HG03571 (cell line): ENCODE data around the gene PPM1N.

Experiments used
- ATAC-seq: cut with Tn5 transposase; IDR thresholded peaks from one replicate; pipeline ENCODE4 v1.9.1; 2021; ENCODE audit not compliant: unreplicated experiment

Gene PPM1N

DNA sequence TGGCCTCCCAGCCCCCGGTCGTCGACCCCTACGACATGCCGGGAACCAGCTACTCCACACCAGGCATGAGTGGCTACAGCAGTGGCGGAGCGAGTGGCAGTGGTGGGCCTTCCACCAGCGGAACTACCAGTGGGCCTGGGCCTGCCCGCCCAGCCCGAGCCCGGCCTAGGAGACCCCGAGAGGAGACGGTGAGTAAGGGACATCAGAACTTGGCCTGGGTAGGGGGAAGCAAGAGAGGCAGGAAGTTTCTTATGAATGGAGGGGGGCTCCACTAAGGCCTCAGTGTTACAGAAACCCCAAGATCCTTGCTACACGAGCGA, 27.5 kb upstream of the PPM1N start:
- no peak for ATAC-seq

DNA sequence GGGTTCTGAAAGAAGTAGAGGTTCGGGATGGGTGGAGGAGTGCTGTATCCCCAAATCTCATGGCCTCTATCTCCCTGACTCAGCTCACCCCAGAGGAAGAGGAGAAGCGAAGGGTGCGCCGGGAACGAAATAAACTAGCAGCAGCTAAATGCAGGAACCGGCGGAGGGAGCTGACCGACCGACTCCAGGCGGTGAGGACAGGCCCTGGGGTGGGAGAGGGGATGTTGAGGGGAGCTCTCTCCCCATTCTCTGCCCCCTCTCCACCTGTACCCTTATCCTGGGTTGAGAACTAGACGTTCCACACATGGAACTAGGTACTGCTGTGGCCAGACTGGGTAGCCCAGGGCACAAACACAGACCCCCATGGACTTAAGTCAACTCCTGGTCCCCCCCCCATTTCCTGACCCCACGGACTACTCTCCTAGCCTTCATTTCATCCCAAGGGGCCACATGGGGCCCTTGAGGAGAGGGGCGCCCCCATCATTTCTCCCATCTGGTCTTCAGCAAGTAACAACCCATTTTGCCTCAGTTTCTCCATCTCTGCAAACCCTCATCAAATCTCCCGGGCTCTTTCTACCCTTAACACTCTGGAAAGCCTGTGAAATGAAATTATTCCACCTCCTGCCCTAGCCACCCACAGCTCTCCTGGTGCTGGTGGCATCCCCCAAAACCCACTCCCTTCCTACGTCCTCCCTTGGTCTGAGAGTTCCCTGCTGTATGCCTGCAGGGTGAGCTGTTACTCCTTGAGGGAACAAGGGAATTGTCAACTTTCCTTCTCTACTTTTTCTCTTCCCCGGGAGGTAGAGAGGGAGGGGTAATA, 26.9 kb upstream of the PPM1N start:
- ATAC-seq = no peak

DNA sequence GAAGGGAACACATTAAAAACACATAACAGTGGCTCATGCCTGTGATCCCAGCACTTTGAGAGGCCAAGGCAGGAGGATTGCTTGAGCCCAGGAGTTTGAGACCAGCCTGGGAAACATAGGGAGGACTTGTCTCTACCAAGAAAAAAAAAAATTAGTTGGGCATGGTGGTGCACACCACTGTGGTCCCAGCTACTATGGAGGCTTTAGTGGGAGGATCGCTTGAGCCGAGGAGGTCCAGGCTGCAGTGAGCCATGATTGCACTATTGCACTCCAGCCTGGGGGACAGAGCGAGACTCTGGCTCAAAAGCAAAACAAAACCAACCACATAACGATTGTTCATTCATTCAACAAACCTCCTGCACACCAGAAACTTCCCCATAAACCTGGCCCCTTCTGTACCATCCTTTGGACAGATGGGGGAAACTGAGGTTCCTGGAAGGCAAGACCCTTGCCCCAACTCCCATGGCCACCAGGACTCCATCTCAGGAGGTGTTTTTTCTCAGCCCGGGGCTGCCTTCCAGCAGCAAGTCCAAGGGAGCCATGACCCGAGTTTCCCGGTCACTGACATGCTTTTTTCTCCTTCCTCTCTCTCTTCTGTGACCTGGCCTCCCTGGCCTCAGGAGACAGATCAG, 26.2 kb upstream of the PPM1N start:
- no peak for ATAC-seq

DNA sequence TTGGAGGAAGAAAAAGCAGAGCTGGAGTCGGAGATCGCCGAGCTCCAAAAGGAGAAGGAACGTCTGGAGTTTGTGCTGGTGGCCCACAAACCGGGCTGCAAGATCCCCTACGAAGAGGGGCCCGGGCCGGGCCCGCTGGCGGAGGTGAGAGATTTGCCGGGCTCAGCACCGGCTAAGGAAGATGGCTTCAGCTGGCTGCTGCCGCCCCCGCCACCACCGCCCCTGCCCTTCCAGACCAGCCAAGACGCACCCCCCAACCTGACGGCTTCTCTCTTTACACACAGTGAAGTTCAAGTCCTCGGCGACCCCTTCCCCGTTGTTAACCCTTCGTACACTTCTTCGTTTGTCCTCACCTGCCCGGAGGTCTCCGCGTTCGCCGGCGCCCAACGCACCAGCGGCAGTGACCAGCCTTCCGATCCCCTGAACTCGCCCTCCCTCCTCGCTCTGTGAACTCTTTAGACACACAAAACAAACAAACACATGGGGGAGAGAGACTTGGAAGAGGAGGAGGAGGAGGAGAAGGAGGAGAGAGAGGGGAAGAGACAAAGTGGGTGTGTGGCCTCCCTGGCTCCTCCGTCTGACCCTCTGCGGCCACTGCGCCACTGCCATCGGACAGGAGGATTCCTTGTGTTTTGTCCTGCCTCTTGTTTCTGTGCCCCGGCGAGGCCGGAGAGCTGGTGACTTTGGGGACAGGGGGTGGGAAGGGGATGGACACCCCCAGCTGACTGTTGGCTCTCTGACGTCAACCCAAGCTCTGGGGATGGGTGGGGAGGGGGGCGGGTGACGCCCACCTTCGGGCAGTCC, 25.5 kb upstream of the PPM1N start:
- ATAC-seq = no peak

DNA sequence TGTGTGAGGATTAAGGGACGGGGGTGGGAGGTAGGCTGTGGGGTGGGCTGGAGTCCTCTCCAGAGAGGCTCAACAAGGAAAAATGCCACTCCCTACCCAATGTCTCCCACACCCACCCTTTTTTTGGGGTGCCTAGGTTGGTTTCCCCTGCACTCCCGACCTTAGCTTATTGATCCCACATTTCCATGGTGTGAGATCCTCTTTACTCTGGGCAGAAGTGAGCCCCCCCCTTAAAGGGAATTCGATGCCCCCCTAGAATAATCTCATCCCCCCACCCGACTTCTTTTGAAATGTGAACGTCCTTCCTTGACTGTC, 24.9 kb upstream of the PPM1N start:
- ATAC-seq = no peak

DNA sequence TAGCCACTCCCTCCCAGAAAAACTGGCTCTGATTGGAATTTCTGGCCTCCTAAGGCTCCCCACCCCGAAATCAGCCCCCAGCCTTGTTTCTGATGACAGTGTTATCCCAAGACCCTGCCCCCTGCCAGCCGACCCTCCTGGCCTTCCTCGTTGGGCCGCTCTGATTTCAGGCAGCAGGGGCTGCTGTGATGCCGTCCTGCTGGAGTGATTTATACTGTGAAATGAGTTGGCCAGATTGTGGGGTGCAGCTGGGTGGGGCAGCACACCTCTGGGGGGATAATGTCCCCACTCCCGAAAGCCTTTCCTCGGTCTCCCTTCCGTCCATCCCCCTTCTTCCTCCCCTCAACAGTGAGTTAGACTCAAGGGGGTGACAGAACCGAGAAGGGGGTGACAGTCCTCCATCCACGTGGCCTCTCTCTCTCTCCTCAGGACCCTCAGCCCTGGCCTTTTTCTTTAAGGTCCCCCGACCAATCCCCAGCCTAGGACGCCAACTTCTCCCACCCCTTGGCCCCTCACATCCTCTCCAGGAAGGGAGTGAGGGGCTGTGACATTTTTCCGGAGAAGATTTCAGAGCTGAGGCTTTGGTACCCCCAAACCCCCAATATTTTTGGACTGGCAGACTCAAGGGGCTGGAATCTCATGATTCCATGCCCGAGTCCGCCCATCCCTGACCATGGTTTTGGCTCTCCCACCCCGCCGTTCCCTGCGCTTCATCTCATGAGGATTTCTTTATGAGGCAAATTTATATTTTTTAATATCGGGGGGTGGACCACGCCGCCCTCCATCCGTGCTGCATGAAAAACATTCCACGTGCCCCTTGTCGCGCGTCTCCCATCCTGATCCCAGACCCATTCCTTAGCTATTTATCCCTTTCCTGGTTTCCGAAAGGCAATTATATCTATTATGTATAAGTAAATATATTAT, 24.3 kb upstream of the PPM1N start:
- ATAC-seq = no peak

DNA sequence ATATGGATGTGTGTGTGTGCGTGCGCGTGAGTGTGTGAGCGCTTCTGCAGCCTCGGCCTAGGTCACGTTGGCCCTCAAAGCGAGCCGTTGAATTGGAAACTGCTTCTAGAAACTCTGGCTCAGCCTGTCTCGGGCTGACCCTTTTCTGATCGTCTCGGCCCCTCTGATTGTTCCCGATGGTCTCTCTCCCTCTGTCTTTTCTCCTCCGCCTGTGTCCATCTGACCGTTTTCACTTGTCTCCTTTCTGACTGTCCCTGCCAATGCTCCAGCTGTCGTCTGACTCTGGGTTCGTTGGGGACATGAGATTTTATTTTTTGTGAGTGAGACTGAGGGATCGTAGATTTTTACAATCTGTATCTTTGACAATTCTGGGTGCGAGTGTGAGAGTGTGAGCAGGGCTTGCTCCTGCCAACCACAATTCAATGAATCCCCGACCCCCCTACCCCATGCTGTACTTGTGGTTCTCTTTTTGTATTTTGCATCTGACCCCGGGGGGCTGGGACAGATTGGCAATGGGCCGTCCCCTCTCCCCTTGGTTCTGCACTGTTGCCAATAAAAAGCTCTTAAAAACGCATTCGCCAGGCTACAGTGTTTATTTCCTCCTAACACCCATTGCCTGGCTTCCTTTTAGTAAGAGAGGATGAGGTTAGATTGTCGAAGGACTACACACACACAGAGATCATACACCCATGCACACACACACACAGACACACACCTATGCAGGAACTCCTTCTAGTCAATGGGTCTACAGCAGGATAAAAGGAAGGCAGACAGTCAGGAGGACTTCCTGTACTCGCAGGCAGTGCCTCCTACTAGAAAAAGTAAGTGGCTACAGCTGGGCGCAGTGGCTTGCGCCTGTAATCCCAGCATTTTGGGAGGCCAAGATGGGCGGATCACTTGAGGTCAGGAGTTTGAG, 23.4 kb upstream of the PPM1N start:
- ATAC-seq = no peak

DNA sequence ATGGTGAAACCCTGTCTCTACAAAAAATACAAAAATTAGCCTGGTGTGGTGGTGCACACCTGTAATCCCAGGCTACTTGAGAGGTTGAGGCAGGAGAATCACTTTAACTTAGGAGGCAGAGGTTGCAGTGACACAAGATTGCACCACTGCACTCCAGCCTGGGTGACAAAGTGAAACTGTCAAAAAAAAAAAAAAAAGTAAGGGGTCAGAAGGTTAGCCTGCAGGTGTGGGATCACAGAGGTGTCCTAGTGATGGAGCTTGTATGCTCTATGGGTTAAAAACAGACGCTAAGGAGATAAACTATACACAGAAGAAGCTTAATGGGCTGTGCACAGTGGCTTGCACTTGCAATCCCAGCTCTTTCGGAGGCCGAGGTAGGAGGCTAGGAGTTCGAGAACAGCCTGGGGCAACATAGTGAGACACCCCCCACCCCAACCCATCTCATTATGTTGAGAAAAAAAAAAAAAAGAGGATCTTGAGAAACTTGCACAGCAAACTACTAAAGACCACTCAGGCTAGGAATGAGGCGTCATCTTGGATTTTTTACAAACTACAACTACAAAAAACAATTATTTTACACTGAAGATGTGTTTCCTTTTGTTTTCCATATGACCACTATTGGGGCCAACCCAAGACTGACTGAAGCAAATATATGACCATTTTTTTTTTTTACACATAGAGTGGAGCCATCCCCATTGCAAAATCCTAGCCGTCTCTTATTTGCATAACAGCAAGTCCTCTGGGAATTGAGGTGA, 22.5 kb upstream of the PPM1N start:
- no peak for ATAC-seq

DNA sequence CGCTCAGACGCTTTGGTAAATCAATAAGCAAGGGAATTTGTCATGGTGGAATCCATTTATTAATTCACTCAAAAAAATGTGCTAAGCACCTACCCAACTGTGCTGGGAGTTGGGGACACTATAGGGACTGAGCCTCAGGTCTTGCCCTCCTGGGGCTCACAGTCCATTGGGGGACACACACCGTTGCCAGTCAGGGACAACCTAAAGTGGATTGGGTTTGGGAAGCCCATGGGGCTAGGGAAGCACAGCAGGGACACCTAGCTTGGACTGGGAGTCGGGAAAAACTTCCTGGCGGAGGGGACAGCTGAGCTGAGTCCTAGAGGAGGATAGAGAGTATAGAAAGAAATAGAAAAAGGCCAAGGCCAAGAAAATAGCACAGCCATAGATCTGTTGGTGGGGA, 21.9 kb upstream of the PPM1N start:
- ATAC-seq = no peak

DNA sequence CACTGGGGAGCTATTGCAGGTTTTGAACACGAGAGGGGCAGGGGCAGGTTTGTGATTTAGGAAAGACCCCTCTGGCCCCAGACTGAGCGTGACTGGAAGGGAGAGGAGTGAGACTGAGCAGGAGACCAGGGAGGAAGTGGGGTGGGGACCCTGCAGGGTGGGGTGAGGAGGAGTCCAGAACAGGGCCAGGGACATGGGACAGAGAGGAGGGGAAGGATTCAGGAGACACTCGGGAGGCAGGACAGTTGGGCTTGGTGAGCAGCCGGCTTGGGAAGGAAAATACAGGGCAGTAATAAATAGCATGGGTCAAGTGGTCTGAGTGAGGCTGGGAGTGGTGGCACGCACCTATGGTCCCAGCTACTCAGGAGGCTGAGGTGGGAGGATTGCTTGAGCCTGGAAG, 21.1 kb upstream of the PPM1N start:
- ATAC-seq = no peak

DNA sequence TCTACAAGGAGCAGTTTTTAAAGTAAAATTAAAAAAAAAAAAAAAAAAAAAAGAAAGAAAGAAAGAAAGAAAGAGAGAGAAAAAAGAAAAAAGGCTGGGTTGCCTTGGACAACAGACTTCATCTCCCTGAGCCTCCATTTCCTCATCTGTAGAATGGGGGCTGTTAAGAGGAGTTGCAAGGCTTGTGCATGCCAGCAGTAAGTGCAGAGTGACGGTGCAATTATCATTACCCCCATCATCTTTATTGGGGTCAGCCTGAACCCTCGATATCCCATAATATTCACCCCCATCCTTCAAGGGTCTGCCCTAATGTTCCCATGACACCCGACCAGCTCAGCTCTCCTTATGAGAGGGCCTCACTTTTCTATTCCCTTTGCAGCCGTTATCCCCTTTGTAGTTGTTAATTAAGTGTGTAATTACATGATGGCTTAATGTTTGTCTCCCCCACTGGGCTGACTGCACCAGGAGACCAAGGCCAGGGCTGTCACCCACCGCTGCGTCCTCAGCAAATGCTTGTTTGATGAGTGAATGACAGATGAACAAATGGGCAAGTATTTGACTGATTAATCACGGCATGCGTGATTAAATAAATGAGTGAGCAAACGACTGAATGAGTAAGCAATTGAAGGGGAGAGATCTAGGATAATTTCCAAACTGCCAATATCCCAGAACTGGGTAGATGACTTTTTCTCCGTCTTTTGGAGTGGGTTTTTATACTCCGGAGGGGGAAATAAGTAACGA, 20.4 kb upstream of the PPM1N start:
- ATAC-seq = no peak

DNA sequence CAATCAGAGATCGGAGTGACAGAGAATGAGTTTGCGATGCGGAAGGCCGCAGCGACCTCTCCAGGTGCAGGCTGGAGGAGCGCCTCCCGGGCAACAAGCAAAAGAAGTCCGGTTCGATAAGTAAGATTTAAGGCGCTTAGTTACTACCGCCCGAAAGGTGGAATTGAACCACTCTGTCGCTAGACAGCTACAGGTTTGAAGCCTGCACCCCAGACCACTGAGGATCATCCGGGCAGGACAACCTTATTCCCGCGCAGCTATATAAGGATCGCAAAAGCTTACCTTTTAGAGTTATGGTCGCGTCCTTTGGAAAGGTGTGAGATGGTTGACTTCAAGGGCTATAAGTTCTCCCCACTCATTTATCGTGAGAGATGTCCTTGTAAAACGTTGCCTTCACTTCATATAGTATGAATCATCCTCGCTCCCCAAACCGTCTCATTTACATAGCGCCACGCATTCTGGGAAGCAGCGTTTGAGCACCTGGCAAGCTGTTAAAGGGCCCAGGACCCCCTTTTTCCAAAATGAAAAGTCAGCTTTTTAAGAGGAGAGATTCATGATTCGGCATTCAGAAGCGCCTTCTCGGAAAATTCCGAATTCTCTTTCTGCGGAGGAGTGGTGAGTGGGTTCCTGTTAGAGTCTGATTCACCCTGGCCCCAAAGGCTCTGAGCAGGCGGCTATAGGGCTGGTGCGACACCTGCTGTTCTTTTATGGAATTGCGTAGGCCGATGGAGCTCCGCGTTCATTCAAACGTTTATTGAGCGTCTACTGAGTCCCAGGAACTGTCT, 19.6 kb upstream of the PPM1N start:
- peak; percentile 55 for ATAC-seq

DNA sequence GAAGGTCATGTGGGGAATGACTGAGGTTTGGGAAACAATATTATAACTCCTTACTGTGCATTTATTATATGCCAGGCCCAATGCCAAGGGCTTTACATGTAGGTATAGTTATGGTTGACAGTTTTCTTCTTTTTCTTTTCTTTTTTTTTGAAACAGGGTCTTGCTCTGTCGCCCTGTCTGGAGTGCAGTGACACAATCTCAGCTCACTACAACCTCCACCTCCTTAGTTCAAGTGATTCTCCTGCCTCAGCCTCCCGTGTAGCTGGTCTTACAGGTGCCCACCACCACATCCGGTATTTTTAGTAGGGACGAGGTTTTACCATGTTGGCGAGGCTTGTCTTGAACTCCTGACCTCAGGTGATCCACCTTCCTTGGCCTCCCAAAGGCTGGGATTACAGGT, 15.2 kb upstream of the PPM1N start:
- no peak for ATAC-seq

DNA sequence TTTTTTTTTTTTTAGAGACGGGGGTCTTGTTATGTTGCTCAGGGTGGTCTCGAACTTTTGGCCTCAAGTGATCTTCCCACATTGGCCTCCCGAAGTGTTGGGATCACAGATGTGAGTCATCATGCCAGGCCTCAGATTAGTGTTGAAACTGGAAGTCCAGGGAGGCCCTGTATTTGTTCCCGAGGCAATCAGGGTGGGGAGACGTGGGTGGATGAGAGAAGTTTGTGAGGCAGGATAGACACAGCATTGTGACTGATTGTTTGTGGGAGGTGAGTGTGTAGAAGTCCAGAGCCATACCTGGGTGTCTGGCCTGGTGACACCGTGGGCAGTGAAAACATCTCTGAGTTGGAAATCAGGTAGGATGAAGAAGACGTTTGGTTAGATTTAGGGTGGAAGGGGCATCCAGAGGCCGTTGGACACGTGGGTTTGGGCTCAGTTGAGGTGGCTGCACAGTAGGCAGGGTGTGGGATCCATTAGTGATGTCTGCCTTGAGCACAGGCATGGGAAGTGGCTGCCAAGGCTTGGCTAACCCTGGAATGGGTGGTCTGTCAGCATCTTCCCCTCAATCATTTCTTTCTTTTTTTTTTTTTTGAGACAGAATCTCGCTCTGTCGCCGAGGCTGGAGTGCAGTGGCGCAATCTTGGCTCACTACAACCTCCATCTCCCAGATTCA, 13.8 kb upstream of the PPM1N start:
- ATAC-seq = no peak

DNA sequence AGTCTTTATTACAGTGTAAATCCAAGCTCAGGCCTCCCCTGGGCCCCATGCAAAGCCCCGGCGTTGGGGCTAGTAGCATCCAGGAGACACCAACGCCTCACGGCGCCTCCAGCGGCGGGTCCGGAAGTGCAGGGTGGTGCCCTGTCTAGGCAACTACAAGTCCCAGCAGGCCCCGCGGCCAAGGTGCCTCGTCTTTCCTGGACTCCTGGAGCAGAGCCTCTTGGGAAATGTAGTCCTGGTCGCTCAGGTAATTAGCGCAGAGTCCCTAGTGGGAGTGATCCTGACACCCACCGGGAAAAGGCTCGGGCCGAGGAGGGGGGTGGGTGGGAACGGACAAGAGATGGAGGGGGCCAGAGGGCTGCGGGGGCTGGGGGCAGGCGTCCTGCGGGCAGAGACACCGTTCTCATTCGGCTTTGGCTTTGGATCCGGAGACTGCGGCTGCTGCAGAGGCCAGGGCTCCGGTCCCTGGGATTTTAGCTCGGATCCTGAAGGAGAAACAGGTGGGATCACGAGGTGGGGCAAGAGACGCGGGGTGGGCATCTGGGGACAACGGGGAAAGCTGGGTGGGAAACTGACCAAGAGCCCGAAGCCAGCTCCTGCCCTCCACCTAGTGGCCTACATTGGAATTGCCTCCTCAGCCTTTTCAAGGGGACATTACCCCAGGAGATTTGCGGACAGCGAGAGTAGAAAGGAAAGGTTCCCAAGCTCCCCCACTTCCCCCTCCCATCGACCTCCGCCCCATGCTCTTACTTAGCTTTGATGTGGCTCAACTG, 12.8 kb upstream of the PPM1N start:
- ATAC-seq = peak; percentile 81

DNA sequence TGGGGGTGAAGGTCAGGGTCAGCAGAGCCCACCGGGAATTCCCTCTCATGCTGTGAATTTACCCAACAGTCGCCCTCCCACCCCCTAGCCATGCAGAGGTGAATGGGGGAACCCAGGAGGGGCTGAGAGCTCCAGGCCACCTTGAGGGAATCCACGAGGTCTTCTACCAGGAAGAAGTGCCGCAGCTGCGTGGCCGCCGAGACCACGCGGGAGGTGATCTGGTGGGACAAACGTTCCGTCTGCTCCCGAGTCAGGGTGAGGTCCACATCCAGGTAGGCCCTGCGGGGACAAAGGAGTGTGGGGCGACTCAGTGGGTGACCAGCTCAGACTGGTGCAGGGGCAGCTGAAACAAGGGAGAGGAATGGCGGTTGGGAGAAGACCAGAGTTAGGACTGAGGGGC, 9.5 kb upstream of the PPM1N start:
- no peak for ATAC-seq
